Activated naive CD8-positive, alpha-beta T cell treated with anti-CD3 and anti-CD28 coated beads, Interleukin-2, amount 10 ng/mL, durations not matched to agents 7 days and 5 days (primary cell): ENCODE results near the gene ACAP3. TPM values are rescaled to one million over a fixed set of nuclear protein-coding genes. Genes with fewer than 3 reads are reported as not detected.

ENCODE experiments used
- ATAC-seq: fragments of 150-1000 bp; cut with Tn5 transposase; one replicate; pipeline ENCODE4 v1.10.0; 2021; ENCODE audit warnings: low read depth, moderate library complexity
- POLR2A ChIA-PET: fragments of 350-600 bp; sonication (Branson Sonifier 250); formaldehyde crosslinking; loops from one replicate; lab custom pipeline; 2021; ENCODE audit warnings: antibody characterized with exemption; lab: Charles Lee
- DNase-seq: peaks from one replicate; pipeline ENCODE4 v3.0.0; 2021
- H3K27ac Mint-ChIP-seq: one replicate; pipeline ENCODE4 v1.8.0; 2022; ENCODE audit warnings: mild to moderate bottlenecking, mixed read lengths
- H3K27me3 Mint-ChIP-seq: one replicate; pipeline ENCODE4 v1.8.0; 2022; ENCODE audit warnings: mild to moderate bottlenecking, moderate library complexity, mixed read lengths
- H3K36me3 Mint-ChIP-seq: one replicate; pipeline ENCODE4 v1.8.0; 2021; ENCODE audit warnings: mild to moderate bottlenecking, mixed read lengths
- H3K4me1 Mint-ChIP-seq: one replicate; pipeline ENCODE4 v1.8.0; 2021; ENCODE audit warnings: mixed read lengths
- H3K4me3 Mint-ChIP-seq: one replicate; pipeline ENCODE4 v1.8.0; 2022; ENCODE audit warnings: mild to moderate bottlenecking, moderate library complexity, mixed read lengths
- H3K9me3 Mint-ChIP-seq: one replicate; pipeline ENCODE4 v1.8.0; 2021; ENCODE audit warnings: mixed read lengths
- total RNA-seq, 2 experiments: library from RNA; stranded (reverse); gene quantifications; one replicate each; pipeline ENCODE4 v1.2.3, GENCODE V29; 2021

ACAP3 gene
- total RNA-seq, result 10 to 100 TPM; 80.2 to 86.3 TPM

- H3K27me3 Mint-ChIP-seq, result no peaks in the 10 kb centered on the region
- H3K4me1 Mint-ChIP-seq, result peaks cover 14% of the 10 kb centered on the region
- peak within 1 kb of the TSS; percentile 97 for H3K27ac Mint-ChIP-seq
- H3K4me3 Mint-ChIP-seq, result peak within 1 kb of the TSS; percentile 94
- no peaks in the 10 kb centered on the region for H3K36me3 Mint-ChIP-seq
- H3K9me3 Mint-ChIP-seq, result no peaks in the 10 kb centered on the region
- POLR2A ChIA-PET, result no interaction called here
- DNase-seq (peak; percentile 94), ATAC-seq (peak; percentile 57)
Observed at GRCh38 chr1:1307923-1308755, at the start of gene ACAP3, which contains the start of gene PUSL1. TSS of gene ACAP3 (minus strand) at chr1:1307930. CDS start at chr1:1307815, 115 bp downstream. TSS of gene PUSL1 (plus strand) at chr1:1308597. CDS start at chr1:1308644, 47 bp downstream.

GRCh38 chr1:1356796-1357401 lies 49.2 kb upstream of the ACAP3 start:
- H3K4me3 Mint-ChIP-seq, result no peak overlapping the region
- H3K27ac Mint-ChIP-seq, result no peak overlapping the region
- POLR2A ChIA-PET, result interaction anchor here (0.9 to 2.8 kb wide), 2 partner anchors 14 to 18 kb away, joined by 3 to 11 read pairs; partner anchors contain the start of gene AURKAIP1
- H3K27me3 Mint-ChIP-seq, result peaks cover 31% of the 10 kb centered on the region
- no peaks in the 10 kb centered on the region for H3K9me3 Mint-ChIP-seq
- H3K4me1 Mint-ChIP-seq, result peaks cover 15% of the 10 kb centered on the region
- DNase-seq, result no peak
- H3K36me3 Mint-ChIP-seq, result no peaks in the 10 kb centered on the region
- ATAC-seq, result no peak

GRCh38 chr1:1356166-1356795 lies 48.6 kb upstream of the ACAP3 start:
- H3K36me3 Mint-ChIP-seq, result no peaks in the 10 kb centered on the region
- H3K27me3 Mint-ChIP-seq, result peaks cover 31% of the 10 kb centered on the region
- peaks cover 15% of the 10 kb centered on the region for H3K4me1 Mint-ChIP-seq
- no peaks in the 10 kb centered on the region for H3K9me3 Mint-ChIP-seq
- H3K27ac Mint-ChIP-seq, result no peak overlapping the region
- ATAC-seq (no peak), DNase-seq (no peak)
- H3K4me3 Mint-ChIP-seq, result no peak overlapping the region
- POLR2A ChIA-PET, result no interaction called here

- POLR2A ChIA-PET, result interaction anchor here (0.6 kb wide), 1 partner anchor 16 kb away, joined by 3 read pairs; no protein-coding TSS in a partner anchor
- H3K27me3 Mint-ChIP-seq, result peaks cover 31% of the 10 kb centered on the region
- DNase-seq (peak; percentile 54), ATAC-seq (peak; percentile 17)
- no peak overlapping the region for H3K27ac Mint-ChIP-seq
- H3K36me3 Mint-ChIP-seq, result no peaks in the 10 kb centered on the region
- no peak overlapping the region for H3K4me3 Mint-ChIP-seq
- H3K9me3 Mint-ChIP-seq, result no peaks in the 10 kb centered on the region
- peaks cover 11% of the 10 kb centered on the region for H3K4me1 Mint-ChIP-seq
Observed at GRCh38 chr1:1355416-1355815, 47.7 kb upstream of the ACAP3 start.

GRCh38 chr1:1354271-1355247 lies 46.8 kb upstream of the ACAP3 start:
- H3K4me3 Mint-ChIP-seq, result no peak overlapping the region
- POLR2A ChIA-PET, result interaction anchor here (0.6 kb wide), 1 partner anchor 17 kb away, joined by 3 read pairs; no protein-coding TSS in a partner anchor
- ATAC-seq (no peak), DNase-seq (no peak)
- H3K9me3 Mint-ChIP-seq, result no peaks in the 10 kb centered on the region
- H3K4me1 Mint-ChIP-seq, result peaks cover 11% of the 10 kb centered on the region
- H3K27me3 Mint-ChIP-seq, result peaks cover 31% of the 10 kb centered on the region
- H3K27ac Mint-ChIP-seq, result no peak overlapping the region
- H3K36me3 Mint-ChIP-seq, result no peaks in the 10 kb centered on the region

- POLR2A ChIA-PET, result no interaction called here
- no peaks in the 10 kb centered on the region for H3K9me3 Mint-ChIP-seq
- H3K27me3 Mint-ChIP-seq, result peaks cover 28% of the 10 kb centered on the region
- H3K36me3 Mint-ChIP-seq, result no peaks in the 10 kb centered on the region
- no peak overlapping the region for H3K4me3 Mint-ChIP-seq
- no peak overlapping the region for H3K27ac Mint-ChIP-seq
- no peak for DNase-seq
- H3K4me1 Mint-ChIP-seq, result peaks cover 4% of the 10 kb centered on the region
- ATAC-seq, result no peak
Observed at GRCh38 chr1:1353389-1354151, 45.8 kb upstream of the ACAP3 start.

- H3K4me1 Mint-ChIP-seq, result peaks cover 4% of the 10 kb centered on the region
- no peak overlapping the region for H3K27ac Mint-ChIP-seq
- DNase-seq (no peak), ATAC-seq (no peak)
- POLR2A ChIA-PET, result no interaction called here
- peaks cover 28% of the 10 kb centered on the region for H3K27me3 Mint-ChIP-seq
- no peaks in the 10 kb centered on the region for H3K9me3 Mint-ChIP-seq
- no peak overlapping the region for H3K4me3 Mint-ChIP-seq
- H3K36me3 Mint-ChIP-seq, result no peaks in the 10 kb centered on the region
Observed at GRCh38 chr1:1352786-1353388, 45.2 kb upstream of the ACAP3 start.

GRCh38 chr1:1351511-1352427 lies 44.0 kb upstream of the ACAP3 start:
- no peak for DNase-seq
- Mint-ChIP-seq H3K36me3 (no peaks in the 10 kb centered on the region), H3K27me3 (peaks cover 23% of the 10 kb centered on the region), H3K4me1 (peaks cover 8% of the 10 kb centered on the region), H3K4me3 (peak overlapping the region; percentile 65), H3K9me3 (no peaks in the 10 kb centered on the region), H3K27ac (peak overlapping the region; percentile 72)
- POLR2A ChIA-PET, result interaction anchor here (0.6 to 1.0 kb wide), 2 partner anchors 24 to 472 kb away, joined by 3 read pairs; no protein-coding TSS in a partner anchor
- no peak for ATAC-seq

- H3K27ac Mint-ChIP-seq, result peak within 1 kb of the TSS; percentile 38
- peak; percentile 76 for ATAC-seq
- peaks cover 8% of the 10 kb centered on the region for H3K4me1 Mint-ChIP-seq
- H3K36me3 Mint-ChIP-seq, result no peaks in the 10 kb centered on the region
- peaks cover 23% of the 10 kb centered on the region for H3K27me3 Mint-ChIP-seq
- POLR2A ChIA-PET, result interaction anchor here (1.5 kb wide), 1 partner anchor 44 kb away, joined by 3 read pairs; no protein-coding TSS in a partner anchor
- no peaks in the 10 kb centered on the region for H3K9me3 Mint-ChIP-seq
- peak within 1 kb of the TSS; percentile 75 for H3K4me3 Mint-ChIP-seq
- DNase-seq, result peak; percentile 90
Observed at GRCh38 chr1:1349256-1350012, 41.7 kb upstream of the ACAP3 start, which contains the start of gene DVL1. TSS of gene DVL1 (minus strand) at chr1:1349418. CDS start at chr1:1349065, 353 bp downstream.
